Measurements from ENCODE around the gene ANK3.

The ANK3 gene

DNA sequence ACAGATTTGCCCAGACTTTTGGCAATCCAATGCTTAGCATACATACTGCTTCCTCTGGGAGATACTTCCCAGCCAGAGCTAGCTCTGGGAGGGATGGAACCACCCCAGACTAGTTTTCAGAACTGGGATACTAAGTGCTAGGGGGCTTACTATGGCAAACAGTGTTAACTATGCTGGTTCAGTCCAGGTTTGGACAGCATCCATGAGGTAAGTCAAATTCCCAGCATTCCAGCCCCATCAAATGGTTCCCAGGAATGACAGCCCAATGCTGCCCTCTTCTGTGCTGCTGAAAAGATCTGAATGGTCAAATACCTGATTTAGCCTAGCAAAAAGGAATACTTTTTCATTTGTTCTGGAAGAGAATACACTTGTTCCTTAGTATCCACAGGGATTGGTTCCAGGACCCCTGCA, 341.6 kb downstream of the ANK3 start:
- TF ChIP-seq, protein P1, sequence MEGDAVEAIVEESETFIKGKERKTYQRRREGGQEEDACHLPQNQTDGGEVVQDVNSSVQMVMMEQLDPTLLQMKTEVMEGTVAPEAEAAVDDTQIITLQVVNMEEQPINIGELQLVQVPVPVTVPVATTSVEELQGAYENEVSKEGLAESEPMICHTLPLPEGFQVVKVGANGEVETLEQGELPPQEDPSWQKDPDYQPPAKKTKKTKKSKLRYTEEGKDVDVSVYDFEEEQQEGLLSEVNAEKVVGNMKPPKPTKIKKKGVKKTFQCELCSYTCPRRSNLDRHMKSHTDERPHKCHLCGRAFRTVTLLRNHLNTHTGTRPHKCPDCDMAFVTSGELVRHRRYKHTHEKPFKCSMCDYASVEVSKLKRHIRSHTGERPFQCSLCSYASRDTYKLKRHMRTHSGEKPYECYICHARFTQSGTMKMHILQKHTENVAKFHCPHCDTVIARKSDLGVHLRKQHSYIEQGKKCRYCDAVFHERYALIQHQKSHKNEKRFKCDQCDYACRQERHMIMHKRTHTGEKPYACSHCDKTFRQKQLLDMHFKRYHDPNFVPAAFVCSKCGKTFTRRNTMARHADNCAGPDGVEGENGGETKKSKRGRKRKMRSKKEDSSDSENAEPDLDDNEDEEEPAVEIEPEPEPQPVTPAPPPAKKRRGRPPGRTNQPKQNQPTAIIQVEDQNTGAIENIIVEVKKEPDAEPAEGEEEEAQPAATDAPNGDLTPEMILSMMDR (IDR thresholded peaks at IDR 0.05; ENCODE audit: low read depth, low read length): peak; percentile 11
- DNase-seq (ENCODE audit: extremely low read depth, low read depth): no peak

DNA sequence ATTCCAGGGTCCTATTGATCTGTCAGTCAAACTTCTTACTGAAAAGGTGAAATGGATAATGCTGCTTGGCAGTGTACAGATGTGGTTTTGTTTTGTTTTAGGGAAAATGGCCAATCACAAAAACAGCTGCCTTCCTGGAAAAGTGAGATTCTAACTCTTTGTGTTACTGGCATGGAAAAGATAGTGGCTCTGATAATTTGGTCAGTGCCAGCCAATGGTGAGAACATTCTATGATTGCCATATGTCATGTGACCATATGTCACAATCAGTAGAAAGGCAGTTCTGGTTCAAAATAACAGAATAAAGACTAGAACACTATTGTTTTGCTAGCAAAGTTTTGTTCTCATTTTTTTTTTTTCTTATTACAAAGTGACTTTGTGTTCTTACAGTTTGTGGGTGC, 344.1 kb downstream of the ANK3 start:
- DNase-seq (ENCODE audit: extremely low read depth, low read depth): no peak
- TF ChIP-seq, protein P1 (IDR thresholded peaks at IDR 0.05; ENCODE audit: low read depth, low read length): no peak

DNA sequence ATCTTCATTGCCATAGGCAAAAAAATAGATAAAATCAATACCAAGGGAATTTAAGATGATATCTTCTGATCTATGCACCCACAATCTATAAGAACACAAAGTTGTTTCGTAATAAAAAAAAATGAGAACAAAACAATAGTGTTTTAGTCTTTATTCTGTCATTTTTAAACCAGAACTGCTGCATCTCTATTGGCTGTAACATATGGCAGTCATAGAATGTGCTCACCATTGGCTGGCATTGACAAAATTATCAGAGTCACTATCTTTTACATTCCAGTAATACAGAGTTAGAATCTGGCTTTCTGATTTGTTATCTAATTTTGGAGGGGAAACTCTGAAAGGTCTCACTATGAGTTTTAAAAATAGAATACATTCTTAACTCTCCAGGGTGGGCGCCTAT, 344.7 kb downstream of the ANK3 start:
- TF ChIP-seq, protein P1 (IDR thresholded peaks at IDR 0.05; ENCODE audit: low read depth, low read length): no peak
- DNase-seq (ENCODE audit: extremely low read depth, low read depth): no peak

DNA sequence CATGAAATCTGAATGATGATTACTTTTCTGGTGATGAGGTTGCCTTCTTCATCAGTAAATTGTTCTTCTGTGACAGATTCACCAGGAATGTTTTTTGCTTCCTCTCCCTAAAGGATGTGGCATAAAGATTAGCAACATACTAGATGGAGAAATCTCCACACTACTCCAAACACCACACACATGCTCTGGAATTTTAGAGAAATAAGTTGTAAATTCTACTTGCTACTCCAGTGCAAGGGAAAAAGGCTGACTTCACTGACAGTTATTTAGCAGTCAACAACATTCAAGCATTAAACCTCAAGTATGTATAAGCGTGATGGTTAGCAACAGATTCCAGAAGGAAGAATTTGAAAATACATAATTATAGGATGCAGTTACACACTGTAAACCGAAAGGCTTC, 345.4 kb downstream of the ANK3 start:
- no peak for DNase-seq (ENCODE audit: extremely low read depth, low read depth)
- TF ChIP-seq, protein P1 (IDR thresholded peaks at IDR 0.05; ENCODE audit: low read depth, low read length): no peak

- TF ChIP-seq, protein P1 (IDR thresholded peaks at IDR 0.05; ENCODE audit: low read depth, low read length): no peak
- no peak for DNase-seq (ENCODE audit: extremely low read depth, low read depth)
Measured at GRCh38 chr10:60043561-60044241, 346.0 kb downstream of the ANK3 start.

- TF ChIP-seq, protein P1 (IDR thresholded peaks at IDR 0.05; ENCODE audit: low read depth, low read length): no peak
- no peak for DNase-seq (ENCODE audit: extremely low read depth, low read depth)
Measured at GRCh38 chr10:60042914-60043313, 346.8 kb downstream of the ANK3 start.

DNA sequence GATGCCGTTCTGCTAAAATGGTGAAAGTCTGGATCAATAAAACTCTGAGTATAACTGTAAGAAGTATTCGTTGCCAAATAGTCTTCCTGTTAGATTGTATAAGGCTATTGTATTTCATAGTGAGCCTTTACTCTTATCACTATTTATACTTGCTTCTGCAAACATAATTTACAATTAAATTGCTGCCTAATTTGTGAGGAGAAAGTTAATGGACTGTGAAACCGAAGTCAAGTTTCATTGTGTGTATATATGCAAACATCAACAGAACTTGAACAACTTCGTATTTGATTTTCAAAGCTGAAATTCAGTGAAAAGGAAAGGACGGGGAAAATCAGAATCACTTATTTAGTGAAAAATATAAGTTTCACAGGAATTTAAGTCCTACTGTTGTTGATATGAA, 347.4 kb downstream of the ANK3 start:
- TF ChIP-seq, protein P1 (IDR thresholded peaks at IDR 0.05; ENCODE audit: low read depth, low read length): no peak
- no peak for DNase-seq (ENCODE audit: extremely low read depth, low read depth)
